HFF-Myc (cell line): ENCODE measurements around the gene MYH13.

Source experiments
- DNase-seq: peaks from one replicate; pipeline ENCODE4 v3.0.0-alpha.2; 2011; ENCODE audit warnings: low read depth; ENCODE audit errors: extremely low read depth
- H3K4me3 ChIP-seq: replicated peaks from 2 replicates; pipeline ENCODE4 v1.5.1; 2011; ENCODE audit warnings: low read depth, mild to moderate bottlenecking, control low read depth, low read length
- TF ChIP-seq, protein P1 (sequence below): IDR thresholded peaks from 2 replicates; pipeline ENCODE4 v1.5.1; 2012; ENCODE audit warnings: mild to moderate bottlenecking, low read depth, low read length, control low read depth; ENCODE audit errors: missing control alignments

MYH13 gene

DNA sequence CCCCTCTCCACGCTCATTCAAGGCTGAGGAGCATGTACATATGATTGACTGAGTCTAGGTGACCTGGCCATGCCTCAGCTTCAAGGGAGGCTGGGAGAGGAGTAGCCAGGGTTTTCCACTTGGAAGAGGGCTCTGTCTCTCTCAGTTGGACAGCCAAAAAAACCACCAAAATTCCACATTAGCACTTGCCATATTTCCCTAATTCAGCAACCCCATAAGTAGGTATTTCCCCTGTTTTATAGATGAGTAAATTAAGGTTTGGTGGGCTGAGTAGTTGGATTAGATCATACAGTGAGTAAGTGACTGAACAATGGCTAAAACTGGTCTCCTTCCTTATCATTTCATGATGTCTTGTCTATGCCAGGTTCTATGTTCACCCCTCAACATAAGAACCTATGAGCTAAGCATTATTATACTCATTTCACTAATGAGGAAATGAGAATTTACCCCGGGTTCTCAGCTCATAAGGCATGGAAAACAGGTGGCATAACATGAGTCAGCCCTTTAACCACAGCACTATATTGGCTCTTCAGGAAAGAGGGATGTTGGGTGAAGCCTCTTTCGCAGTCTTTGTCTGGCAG, 106.4 kb downstream of the MYH13 start:
- TF ChIP-seq, protein P1, sequence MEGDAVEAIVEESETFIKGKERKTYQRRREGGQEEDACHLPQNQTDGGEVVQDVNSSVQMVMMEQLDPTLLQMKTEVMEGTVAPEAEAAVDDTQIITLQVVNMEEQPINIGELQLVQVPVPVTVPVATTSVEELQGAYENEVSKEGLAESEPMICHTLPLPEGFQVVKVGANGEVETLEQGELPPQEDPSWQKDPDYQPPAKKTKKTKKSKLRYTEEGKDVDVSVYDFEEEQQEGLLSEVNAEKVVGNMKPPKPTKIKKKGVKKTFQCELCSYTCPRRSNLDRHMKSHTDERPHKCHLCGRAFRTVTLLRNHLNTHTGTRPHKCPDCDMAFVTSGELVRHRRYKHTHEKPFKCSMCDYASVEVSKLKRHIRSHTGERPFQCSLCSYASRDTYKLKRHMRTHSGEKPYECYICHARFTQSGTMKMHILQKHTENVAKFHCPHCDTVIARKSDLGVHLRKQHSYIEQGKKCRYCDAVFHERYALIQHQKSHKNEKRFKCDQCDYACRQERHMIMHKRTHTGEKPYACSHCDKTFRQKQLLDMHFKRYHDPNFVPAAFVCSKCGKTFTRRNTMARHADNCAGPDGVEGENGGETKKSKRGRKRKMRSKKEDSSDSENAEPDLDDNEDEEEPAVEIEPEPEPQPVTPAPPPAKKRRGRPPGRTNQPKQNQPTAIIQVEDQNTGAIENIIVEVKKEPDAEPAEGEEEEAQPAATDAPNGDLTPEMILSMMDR = no peak
- H3K4me3 ChIP-seq = no peak overlapping the region
- DNase-seq = no peak

DNA sequence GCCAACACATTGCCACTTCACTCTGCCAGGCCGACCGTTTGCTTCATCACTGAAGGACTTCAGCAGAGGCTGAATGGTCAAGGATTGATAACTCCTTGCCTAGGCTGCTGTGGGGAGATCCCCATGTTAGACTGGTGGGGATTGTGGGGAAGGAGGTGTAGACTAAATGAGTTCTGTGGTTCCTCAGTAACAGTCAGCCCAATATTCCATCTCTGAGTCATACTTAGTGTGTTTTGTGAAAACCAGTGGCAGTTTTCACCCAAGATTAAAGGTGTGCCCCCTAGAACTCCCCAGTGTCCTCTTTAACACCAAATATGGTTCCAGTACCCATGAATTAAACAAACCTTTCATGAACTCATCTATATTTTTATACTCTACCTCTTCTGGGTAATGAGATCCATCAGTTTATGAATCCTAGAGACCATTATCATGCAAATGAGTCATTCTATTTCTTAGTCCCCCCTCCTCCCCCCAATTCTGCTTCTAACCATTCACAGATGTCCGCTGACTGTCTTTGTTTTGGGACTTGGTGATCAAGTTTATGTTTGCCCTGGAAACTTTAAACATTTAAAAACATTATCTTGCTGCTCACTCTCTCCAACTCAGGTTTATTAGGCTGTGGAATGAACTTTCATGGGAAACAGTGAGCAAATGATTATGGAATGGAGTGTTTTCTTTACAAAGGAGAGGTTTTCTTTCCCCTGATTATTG, 107.6 kb downstream of the MYH13 start:
- TF ChIP-seq, protein P1 = no peak
- H3K4me3 ChIP-seq = no peak overlapping the region
- DNase-seq = peak; percentile 87

DNA sequence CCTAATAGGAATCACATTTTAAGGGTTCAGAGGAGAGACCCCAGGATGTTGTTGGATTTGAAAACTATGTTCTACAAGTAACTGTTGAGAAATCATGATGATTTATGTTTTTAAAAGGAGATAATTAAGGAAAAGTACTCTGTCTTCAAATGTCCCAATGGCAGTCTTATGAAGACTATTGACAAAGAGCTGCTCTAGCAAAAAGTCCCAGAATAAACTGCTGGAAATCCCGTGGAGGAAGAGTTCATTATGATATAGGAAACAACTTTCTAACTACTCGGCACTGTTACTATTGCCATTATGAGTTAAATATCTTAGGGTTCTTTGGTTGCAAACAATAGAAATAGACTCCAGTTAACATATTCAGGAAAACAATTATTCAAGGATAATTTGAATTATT, 108.8 kb downstream of the MYH13 start:
- TF ChIP-seq, protein P1 = no peak
- H3K4me3 ChIP-seq = no peak overlapping the region
- no peak for DNase-seq

DNA sequence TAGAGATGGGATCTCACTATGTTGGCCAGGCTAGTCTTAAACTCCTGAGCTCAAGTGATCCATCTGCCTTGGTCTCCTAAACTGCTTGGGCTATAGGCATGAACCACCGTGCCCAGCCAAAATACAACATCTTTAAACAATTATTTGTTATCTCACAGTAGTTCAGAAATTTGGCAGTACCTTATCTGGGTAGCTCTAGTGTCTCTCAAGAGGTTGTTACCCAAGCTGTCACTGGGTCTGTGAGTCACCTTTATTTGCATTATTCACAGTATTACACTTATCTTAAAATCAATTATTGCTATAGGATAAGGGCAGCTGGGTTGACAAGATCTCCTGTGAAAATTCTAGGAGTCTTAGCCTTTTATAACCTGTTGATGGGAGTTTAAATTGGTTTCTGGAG, 110.4 kb downstream of the MYH13 start:
- TF ChIP-seq, protein P1 = no peak
- no peak overlapping the region for H3K4me3 ChIP-seq

DNA sequence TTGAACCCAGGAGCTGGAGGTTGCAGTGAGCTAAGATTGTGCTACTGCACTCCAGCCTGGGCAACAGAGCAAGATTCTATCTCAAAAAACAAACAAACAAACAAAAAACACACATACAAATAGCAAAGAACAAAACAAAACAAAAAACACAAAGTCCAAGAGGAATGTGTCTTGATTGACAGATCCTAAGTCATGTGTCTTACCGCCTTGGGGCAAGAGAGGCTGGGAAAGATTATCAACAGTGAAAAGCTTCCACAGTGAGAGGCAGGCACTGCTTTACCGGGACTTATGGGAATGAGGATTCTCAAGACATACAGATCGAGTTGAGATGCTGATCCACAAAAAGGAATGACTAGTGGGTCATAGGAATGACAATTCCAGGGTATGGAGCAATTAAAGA, 111.7 kb downstream of the MYH13 start:
- DNase-seq = no peak
- TF ChIP-seq, protein P1 = no peak
- H3K4me3 ChIP-seq = no peak overlapping the region

More for the DNA sequence above, 110.4 kb downstream of the MYH13 start:
- no peak for DNase-seq

DNA sequence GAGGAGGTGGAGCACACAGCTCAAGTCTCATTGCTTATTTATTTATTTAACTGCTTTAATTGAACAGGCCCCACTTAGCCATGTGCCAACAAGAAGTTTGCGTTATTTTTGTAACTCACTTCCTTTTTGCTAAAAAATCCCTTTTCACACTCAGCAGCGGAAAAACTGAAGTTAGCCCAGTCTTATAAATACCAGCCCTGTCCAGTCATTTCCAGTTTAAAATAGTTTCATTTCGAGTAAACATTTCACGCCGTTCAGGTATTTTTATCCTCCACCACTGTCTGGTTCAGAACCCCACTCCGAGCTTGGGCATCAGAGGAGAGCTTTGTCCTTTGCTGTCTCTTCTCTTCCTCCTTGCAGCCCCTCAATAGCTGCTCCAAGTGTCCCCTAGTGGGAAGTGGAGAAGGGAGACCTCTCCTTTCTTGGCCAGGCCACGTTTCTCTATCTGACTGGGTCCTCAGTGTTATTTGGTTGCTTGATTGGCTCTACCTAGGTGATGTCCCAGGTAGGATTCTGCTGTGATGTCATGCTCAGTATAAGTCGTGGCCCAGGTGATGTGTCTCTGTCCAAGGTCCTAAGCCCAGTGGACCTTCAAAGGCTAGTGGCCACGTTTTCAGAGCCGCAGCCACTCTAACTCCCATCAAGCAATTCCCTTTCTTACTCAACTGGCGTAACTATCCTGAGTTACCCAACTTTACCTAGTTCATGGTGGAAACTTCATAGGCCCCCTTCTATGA, 121.4 kb downstream of the MYH13 start:
- TF ChIP-seq, protein P1 = no peak
- no peak overlapping the region for H3K4me3 ChIP-seq
- no peak for DNase-seq
